Heart left ventricle (tissue), 16 donors: ENCODE data around the gene KRTAP4-16. TPM values are rescaled to one million over a fixed set of nuclear protein-coding genes. Genes with fewer than 3 reads are reported as not detected.

Experiments
- ATAC-seq, 4 donors: fragments of 200-7000 bp; cut with Tn5 transposase; one replicate each; pipeline ENCODE4 v1.9.1; 2020 to 2022; ENCODE audit warnings: moderate library complexity in 4 of 4, mild to moderate bottlenecking in 3 of 4, moderate number of reproducible peaks in 1 of 4
- DNase-seq, 5 donors: peaks; one replicate each; pipeline ENCODE4 v3.0.0-alpha.2; 2020
- H3K27ac ChIP-seq, 12 donors: fragments of 200-600 bp; sonication (generic) in 4 of 12; one replicate each; pipeline versions ENCODE4 v1.5.0 to v1.8.0; 2016 to 2022; ENCODE audit warnings: mild to moderate bottlenecking in 2 of 12
- H3K27me3 ChIP-seq, 9 donors: fragments of 200-600 bp; sonication (generic) in 2 of 9; one replicate each; pipeline versions ENCODE4 v1.5.1 to v1.8.0; 2016 to 2022; ENCODE audit warnings: mild to moderate bottlenecking in 3 of 9
- H3K36me3 ChIP-seq, 9 donors: fragments of 200-600 bp; sonication (generic) in 2 of 9; one replicate each; pipeline versions ENCODE4 v1.5.0 to v1.8.0; 2018 to 2022; ENCODE audit warnings: mild to moderate bottlenecking in 2 of 9
- H3K4me1 ChIP-seq, 12 donors: fragments of 200-600 bp; sonication (generic) in 4 of 12; one replicate each; pipeline versions ENCODE4 v1.5.0 to v1.8.0; 2016 to 2022; ENCODE audit warnings: mild to moderate bottlenecking in 3 of 12
- H3K4me3 ChIP-seq, 12 donors: fragments of 200-600 bp; sonication (generic) in 4 of 12; one replicate each; pipeline versions ENCODE4 v1.5.0 to v1.8.0; 2017 to 2022; ENCODE audit warnings: mild to moderate bottlenecking in 9 of 12, moderate library complexity in 4 of 12
- H3K9me3 ChIP-seq, 12 donors: fragments of 200-600 bp; sonication (generic) in 4 of 12; one replicate each; pipeline versions ENCODE4 v1.5.0 to v1.8.0; 2016 to 2022; ENCODE audit warnings: mild to moderate bottlenecking in 1 of 12
- CTCF ChIP-seq, 12 donors: fragments of 200-600 bp; sonication (generic) in 4 of 12; IDR thresholded peaks; one replicate each; pipeline versions ENCODE4 v1.5.0 to v1.8.0; 2018 to 2022; ENCODE audit warnings: antibody characterized with exemption in 12 of 12, mild to moderate bottlenecking in 5 of 12
- POLR2A ChIP-seq, 2 donors: fragments of 450-650 bp; IDR thresholded peaks; one replicate each; pipeline ENCODE4 v1.6.1; 2017; ENCODE audit warnings: antibody characterized with exemption in 2 of 2, mild to moderate bottlenecking in 2 of 2, moderate library complexity in 2 of 2
- WGBS, 4 donors: extraction: QIAGEN DNeasy Blood & Tissue Kit in 2 of 4; methylation state at CpG; one replicate each; pipeline versions ENCODE4 v1.1.5 to v1.1.7; 2013 to 2018; 5-methylcytosine and 5-hydroxymethylcytosine counted together
- intact Hi-C, 10 donors: fragments of 100-400 bp; cut with DNase I; formaldehyde crosslinking; loops; one replicate each; pipeline versions ENCODE4 v1.11.1 to v1.14.2; 2022
- polyA plus RNA-seq, 2 donors: library from polyadenylated mRNA; stranded (reverse); fragments of 200-250 nt; gene quantifications; one replicate each; pipeline ENCODE4 v1.2.3, GENCODE V29; 2013
- total RNA-seq, 9 donors: library from RNA; depleted of rRNA in 2 of 9; stranded (reverse); fragments of >200 nt in 2 of 9; fragmentation: NEBNext Ultra II Directional in 3 of 9; extraction: Animal tissue kit (Norgen Biotek cat#: 25700) in 3 of 9; gene quantifications; one replicate each; pipeline versions ENCODE4 v1.1.0 to v1.2.4, GENCODE V29; 2016 to 2023
- donor health status: ischemic (EF 13 %, LVEDD 7.1; RV severe dilation, severe dysfunction).
- donor health status: healthy with polysubstance abuse.
- donor health status: DM: no; HTN: yes; CAD: no.
- donor health status: DM: no; HTN: no; CAD: no.
- donor health status: ischemic (EF 25% LVEDD 6.9; RV normal size, moderate dysfunction).
- donor health status: ischemic (EF 25% LVEDD 5.7; RV mildly dilated, moderate dysfunction).
- donor health status: healthy.
- donor health status: DM: yes; HTN: yes; CAD: no.
- donor health status: ischemic (EF 35%, LVEDD 5.7; RV mildly dilated, moderate dysfunction).
- donor health status: nonischemic (EF 11% LVEDD 7.7; RV severe dilation, severe dysfunction).
- donor health status: DM: yes; HTN: yes; CAD: no.
- donor health status: PGD.
- donor health status: ischemic (EF 29% LVEDD 5.4; RV normal size, mild dysfunction).
- donor health status: nonischemic (EF 23%, LVEDD 6.1; RV moderate dilation, normal function).

The KRTAP4-16 gene
- total and polyA plus RNA-seq, 11 donors, result not detected

- Histone ChIP-seq H3K9me3 (no peaks in the 10 kb centered on the region), H3K4me3 (no peak overlapping the region), H3K36me3 (no peaks in the 10 kb centered on the region), H3K4me1 (no peaks in the 10 kb centered on the region), H3K27me3 (peaks cover 0 to 25% (median 3%) of the 10 kb centered on the region in 9 donors), H3K27ac (no peak overlapping the region)
- TF ChIP-seq CTCF (IDR thresholded peaks at IDR 0.05), result no peak
- no peak for TF ChIP-seq POLR2A (IDR thresholded peaks at IDR 0.05)
- ATAC-seq (no peak), DNase-seq (no peak)
- intact Hi-C loops, result no loop called here
Observed at GRCh38 chr17:41076788-41077187, 25.2 kb downstream of the KRTAP4-16 start.

DNA sequence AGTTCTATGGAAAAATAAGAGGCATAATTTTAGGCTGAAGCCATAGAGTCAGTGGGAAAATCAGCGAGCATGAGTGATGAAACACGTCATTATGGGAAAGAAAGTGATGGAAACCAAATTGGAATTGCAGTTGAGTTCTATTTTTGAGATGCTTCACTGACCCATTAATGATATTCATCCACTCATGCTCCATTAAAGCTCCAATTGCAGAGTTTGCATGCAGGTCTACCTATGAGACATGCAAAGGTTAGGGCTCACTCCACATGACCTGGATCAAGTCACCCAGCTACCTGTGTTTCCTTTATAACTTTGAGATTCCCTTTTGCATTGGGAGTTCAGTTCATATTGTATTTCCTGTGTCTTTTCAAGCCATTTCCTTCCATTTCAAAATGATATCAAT lies 28.3 kb downstream of the KRTAP4-16 start:
- Histone ChIP-seq H3K4me1 (no peaks in the 10 kb centered on the region), H3K4me3 (no peak overlapping the region), H3K27ac (no peak overlapping the region), H3K9me3 (no peaks in the 10 kb centered on the region), H3K27me3 (peaks cover 0 to 25% (median 0%) of the 10 kb centered on the region in 9 donors), H3K36me3 (no peaks in the 10 kb centered on the region)
- TF ChIP-seq POLR2A (IDR thresholded peaks at IDR 0.05) (no peak), CTCF (IDR thresholded peaks at IDR 0.05) (no peak)
- ATAC-seq (no peak), DNase-seq (no peak)
- 77 to 89% (median 80%) methylated on average over 2 of the region's 2 CpGs for WGBS, 4 donors
- intact Hi-C loops, result no loop called here

DNA sequence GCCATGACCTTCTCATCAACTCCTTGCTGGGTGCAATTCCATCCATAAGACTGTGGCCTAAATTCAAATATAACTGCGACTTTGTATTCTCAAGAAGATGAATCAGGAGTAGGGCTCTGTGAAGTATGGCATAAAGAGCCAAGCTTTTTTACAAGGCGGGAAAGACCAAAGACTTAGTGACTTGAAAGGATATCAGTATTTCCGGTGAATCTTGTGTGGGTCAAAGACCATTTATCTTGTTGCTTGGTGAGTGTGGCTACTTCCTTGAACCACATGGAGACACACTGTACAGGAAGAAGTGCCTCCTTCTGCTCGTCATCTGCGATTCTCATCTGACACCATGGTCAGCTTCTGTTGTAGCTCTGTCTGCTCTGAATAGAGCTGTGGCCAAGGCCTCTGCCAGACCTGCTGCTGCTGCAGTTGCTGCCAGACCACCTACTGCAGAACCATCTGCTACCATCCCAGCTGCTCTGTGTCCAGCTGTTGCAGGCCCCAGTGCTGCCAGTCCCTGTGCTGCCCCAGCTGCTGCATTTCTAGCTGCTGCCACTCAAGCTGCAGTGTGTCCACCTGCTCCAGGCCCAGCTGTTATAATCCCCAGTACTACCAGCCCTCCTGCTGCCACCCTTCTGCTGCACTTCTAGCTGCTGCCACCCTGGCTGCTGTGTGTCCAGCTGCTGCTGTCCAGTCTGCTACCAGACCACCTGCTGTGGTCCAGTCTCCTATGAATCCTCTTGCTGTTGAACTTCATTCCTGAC lies 30.2 kb downstream of the KRTAP4-16 start:
- intact Hi-C loops, result no loop called here
- ATAC-seq, result no peak
- DNase-seq, result no peak
- H3K27me3 ChIP-seq, result peaks cover 0 to 20% (median 0%) of the 10 kb centered on the region in 9 donors
- 69 to 84% (median 79%) methylated on average over 5 of the region's 5 CpGs for WGBS, 4 donors
- H3K4me1 ChIP-seq, result no peaks in the 10 kb centered on the region
- TF ChIP-seq CTCF (IDR thresholded peaks at IDR 0.05) (no peak), POLR2A (IDR thresholded peaks at IDR 0.05) (no peak)
- H3K27ac ChIP-seq, result no peak overlapping the region
- H3K9me3 ChIP-seq, result no peaks in the 10 kb centered on the region
- no peak overlapping the region for H3K4me3 ChIP-seq
- H3K36me3 ChIP-seq, result no peaks in the 10 kb centered on the region

DNA sequence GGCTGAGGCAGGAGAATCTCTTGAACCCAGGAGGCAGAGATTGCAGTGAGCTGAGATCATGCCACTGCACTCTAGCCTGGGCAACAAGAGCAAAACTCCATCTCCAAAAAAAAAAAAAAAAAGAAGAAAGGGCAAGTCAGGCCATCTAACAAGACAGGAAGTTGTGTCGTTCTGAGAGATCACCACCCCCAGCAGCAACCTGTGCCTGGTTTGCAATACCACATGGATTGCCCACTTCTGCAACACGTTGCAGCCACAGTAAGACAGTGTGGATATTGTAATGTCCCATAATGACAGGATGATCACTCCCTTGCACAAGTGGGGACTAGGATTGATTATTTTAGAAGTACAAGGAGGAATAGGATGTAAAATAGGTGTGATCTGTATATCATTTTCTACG lies 33.0 kb downstream of the KRTAP4-16 start:
- H3K27me3 ChIP-seq, result peaks cover 0 to 15% (median 0%) of the 10 kb centered on the region in 9 donors
- H3K27ac ChIP-seq, result no peak overlapping the region
- ATAC-seq (no peak), DNase-seq (no peak)
- WGBS, 4 donors, result 61 to 74% (median 70%) methylated on average over 3 of the region's 3 CpGs
- no peak for TF ChIP-seq POLR2A (IDR thresholded peaks at IDR 0.05)
- TF ChIP-seq CTCF (IDR thresholded peaks at IDR 0.05), result no peak
- H3K36me3 ChIP-seq, result no peaks in the 10 kb centered on the region
- H3K9me3 ChIP-seq, result no peaks in the 10 kb centered on the region
- no peaks in the 10 kb centered on the region for H3K4me1 ChIP-seq
- H3K4me3 ChIP-seq, result no peak overlapping the region
- intact Hi-C loops, result no loop called here
